SH-SY5Y (cell line): ENCODE data around the gene AGXT2.

Source experiments
- GATA2 ChIP-seq: IDR thresholded peaks from 2 replicates; pipeline ENCODE4 v1.6.1; 2011; ENCODE audit warnings: mild to moderate bottlenecking, low read depth, low read length
- GATA3 ChIP-seq: IDR thresholded peaks from 2 replicates; pipeline ENCODE4 v1.6.1; 2011; ENCODE audit warnings: low read depth, mild to moderate bottlenecking, low read length, moderate library complexity

DNA sequence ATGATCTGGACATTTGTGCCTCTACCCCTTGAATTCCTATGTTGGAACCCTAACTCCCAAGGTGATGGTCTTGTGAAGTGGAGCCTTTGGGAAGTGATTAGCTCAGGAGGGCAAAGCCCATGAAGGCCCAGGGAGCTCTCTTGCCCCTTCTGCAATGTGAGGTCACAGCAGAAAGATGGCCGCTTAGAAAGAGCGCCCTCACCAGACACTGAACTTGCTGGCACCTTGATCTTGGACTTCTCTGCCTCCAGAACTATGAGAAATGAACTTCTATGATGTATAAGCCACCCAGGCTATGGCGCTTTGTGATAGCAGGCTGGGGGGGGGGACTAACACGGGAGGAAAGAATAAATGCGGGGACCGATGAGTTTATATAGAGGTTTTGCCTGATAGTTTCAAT, 45.3 kb downstream of the AGXT2 start:
- TF ChIP-seq GATA2 (no peak), GATA3 (no peak)
